HG02852 (cell line): ENCODE data around the gene NELFB.
"Not testable (repeated sequence)": the region's sequence is repeated elsewhere in the genome, so short reads cannot be mapped to it uniquely, and the experiment has no call there.

Source experiments
- ATAC-seq: cut with Tn5 transposase; IDR thresholded peaks from one replicate; pipeline ENCODE4 v1.9.1; 2021; ENCODE audit warnings: mild to moderate bottlenecking, moderate library complexity; ENCODE audit not compliant: unreplicated experiment

NELFB gene

DNA sequence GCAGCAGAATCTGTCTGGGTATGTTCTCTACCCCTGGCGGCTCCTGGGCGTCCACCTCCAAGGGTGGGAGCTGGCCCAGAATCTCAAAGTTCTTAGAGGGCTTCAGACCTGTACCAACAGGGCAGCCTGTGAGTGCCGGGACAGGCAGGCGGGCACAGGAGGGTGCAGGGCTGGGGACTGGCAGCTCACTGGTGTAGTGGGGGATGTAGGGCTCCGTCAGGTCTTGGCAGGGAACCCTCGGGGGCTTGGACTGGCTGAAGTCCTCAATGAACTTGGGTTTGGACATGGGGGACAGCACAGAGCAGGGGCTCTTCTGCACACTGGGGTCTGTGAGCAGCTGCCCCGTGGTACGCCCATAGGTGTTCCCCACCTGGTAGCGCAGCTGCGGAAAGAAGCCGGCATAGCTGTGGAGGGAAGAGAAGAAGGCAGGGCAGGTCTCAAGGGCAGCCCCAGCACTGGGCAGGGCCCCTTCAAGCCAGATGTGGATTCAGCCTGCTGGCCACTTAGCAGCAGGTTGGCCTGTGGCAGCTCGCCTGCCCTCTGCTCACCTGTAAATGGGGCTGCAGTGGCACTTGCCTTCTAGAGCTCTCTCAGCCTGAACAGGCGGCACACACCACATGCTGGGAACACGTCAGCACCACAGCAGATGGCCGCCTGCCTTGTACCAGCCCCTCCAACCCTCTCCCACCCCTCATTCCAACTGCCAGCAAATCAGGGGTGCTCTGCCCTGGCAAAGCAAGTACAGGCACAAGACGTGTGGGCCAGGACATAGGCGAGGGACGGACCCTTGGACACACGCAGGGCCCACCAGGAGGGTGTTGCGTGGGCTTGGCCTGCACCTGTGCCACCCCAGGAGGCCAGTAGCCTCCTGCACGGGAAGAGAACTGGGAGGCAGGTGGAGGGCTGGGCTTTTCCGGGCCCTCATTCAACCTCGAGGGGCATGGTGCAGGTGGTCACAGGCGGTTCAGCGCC, 9.4 kb upstream of the NELFB start:
- no peak for ATAC-seq

DNA sequence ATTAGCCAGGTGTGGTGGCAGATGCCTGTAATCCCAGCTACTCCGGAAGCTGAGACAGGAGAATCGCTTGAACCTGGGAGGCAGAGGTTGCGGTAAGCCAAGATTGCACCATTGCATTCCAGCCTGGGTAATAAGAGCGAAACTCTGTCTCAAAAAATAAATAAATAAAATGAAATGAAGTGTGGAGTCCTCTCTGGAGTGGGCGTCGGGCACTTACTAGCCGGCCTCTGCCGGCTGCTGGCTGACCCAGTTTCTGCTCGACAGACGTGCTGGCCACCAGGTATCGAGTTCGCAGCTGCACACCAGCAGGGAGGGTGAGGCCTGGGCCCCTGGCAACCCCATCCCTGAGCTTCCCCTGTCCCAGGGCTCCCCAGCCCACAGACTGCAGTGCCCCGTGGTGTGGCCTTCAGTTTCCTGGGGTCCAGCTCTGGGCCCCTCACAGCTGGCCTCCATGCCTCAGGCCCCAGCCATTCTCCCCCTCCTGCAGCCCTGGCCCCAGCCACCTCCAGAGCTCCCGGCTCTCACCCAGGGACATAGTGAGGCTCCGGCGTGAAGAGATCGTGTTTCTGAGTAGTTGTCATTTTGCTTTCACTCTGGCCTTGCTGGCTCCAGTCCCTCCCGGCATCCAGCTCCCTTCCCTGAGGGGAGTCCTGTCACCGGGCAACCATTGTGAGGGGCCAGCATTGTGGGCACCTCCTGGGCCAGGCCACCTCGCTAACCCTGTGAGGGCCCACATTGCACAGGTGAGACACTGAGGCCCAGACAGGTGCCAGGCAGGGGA, 7.8 kb upstream of the NELFB start:
- ATAC-seq, result no peak

DNA sequence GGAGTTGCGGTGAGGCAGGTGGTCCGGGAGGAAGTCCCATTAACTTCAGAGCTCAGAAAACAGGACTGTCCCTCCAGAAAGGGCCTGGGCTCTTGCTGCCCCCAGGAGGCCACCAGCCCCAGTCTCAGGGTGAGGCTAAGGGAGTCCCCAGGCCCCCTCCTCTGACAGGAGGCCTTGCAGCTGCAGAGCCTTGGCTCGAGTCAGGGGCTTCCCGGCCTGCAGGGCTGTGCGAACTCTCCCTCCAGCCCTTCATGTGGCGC, 7.3 kb upstream of the NELFB start:
- no peak for ATAC-seq

DNA sequence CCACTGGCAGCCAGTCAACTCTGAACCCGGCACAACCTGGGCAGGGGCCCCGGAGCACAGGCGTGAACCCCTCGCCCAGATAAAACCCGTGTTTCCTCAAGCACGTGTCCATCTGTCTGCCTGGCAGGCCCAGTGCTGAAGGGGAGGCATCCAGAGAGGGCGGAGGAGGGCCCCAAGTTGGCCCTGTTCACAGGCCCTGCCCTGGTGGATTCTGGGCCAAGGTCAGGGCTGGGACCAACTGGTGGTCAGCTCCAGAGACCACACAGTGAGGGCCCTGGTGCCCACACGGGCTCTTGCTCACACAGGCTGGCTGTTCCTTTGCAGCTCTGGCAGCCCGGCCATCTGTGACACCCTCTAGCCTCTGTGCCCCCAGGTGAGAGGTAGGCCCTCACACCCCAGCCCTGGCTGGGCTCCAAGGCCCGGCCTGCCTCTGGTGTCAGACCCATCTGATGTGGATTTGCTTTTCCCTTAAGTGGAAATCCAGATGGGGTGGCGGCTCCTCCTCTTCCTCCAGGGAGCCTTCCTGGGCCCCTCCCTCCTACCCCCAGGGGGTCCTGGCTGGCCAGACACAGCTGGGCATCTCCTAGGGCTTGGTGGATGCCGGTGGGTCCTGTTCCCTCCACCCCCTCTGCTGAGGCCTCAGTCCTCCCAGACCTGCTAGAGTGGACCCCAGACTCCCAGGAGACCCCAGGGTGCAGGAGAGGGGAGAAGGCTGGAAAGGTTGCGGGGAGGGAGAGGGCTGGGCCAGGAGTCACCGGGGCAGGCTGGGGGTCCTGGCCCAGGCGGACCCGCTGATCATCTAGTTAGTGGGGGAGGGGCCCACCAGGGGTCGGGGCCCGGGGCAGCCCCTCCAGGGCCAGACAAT, 4.6 kb upstream of the NELFB start:
- no peak for ATAC-seq

DNA sequence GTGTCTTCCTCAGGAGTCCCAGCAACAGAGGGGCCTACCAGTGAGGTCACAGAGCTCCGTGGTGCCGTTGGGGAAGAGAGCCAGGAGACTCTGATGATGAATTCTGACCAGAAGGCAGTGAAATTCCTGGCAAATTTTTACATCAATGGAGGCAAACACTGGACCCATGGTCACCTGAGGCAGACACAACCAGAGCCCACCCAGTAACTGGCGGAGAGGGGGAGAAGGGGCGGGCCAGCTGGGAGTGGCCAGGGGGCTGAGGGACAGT, 4.0 kb upstream of the NELFB start, which contains the start of gene STPG3:
STPG3 (plus strand) TSS at position 93 of the 268 bp plus-strand sequence; CDS start at position 94, 1 bp downstream.
- ATAC-seq, result no peak

DNA sequence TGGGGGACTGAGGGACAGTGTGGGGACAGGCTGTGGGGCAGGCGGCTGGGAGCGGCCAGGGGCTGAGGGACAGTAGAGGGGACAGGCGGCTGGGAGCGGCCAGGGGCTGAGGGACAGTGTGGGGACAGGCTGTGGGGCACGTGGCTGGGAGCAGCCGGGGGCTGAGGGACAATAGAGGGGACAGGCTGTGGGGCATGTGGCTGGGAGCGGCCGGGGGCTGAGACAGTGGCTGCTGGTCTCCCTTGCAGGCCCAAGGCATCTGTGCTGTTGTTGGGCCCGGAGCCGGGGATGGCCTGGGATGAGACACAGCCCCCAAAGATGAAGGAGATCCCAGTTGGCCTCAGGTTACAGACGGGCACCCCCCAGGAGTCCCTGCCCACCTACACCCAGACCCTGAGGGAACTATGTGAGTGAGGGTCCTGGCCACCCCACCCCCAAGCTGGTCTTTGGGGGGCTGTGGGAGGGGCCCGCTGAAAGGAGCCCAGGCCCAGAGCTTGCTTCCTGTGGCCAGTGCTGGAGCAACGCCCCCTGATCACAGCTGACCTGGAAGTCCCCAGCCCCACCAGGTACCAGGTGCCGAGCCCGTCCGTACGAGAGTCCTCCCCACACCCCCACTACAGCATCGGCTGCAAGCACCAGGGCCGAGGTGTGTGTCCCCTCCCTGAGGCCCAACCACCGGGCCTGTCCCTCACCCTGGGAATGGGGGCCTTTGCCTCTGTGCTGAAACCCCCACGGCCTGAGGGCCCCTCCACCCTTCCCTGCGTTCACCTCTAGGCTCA, 3.4 kb upstream of the NELFB start:
- no peak for ATAC-seq

DNA sequence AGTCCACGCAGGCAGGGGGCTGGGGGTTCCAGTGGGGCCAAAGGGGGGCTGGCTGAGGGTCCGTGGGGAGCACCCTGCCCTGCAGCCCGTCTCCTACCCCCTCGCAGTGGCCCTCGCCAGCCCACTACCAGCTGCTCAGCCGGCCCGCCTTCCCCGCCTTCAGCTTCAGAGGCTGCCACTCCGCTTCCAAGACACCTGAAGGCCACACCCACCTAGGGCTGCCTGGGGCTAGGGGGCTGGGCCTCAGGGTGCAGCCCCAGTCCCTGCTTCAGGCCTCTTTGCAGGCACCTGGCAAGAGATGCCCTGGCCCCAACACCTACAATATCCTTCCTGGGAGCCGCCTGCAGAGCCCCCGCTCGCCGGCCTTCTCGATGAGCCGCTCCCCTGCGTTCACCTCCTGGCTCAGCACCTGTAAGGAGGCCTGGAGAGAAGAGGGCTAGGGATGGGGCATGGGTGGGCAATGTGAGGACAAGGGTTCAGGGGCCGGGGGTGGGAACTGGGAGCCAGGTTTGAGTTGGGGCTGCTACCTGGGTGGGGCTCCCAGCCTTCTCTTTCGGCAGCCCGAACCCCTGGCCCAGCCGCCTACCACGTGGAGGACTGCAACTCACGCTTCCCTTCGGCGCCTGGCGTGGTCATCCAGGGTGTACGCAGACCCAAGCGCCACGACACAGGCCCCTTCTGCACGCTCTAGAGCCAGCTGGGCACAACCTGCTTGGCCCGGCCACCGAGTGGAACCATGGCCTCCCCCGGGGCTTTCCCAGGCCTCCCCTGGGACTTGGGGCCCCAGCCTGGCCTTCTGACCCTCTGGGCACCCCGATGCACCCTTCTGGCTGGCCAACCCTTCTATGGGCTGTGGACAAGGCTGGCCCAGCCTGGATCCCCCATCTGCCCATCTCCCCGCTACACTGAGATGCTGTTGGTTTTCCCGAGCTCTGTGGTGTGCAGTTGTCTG, 2.3 kb upstream of the NELFB start:
- no peak for ATAC-seq

DNA sequence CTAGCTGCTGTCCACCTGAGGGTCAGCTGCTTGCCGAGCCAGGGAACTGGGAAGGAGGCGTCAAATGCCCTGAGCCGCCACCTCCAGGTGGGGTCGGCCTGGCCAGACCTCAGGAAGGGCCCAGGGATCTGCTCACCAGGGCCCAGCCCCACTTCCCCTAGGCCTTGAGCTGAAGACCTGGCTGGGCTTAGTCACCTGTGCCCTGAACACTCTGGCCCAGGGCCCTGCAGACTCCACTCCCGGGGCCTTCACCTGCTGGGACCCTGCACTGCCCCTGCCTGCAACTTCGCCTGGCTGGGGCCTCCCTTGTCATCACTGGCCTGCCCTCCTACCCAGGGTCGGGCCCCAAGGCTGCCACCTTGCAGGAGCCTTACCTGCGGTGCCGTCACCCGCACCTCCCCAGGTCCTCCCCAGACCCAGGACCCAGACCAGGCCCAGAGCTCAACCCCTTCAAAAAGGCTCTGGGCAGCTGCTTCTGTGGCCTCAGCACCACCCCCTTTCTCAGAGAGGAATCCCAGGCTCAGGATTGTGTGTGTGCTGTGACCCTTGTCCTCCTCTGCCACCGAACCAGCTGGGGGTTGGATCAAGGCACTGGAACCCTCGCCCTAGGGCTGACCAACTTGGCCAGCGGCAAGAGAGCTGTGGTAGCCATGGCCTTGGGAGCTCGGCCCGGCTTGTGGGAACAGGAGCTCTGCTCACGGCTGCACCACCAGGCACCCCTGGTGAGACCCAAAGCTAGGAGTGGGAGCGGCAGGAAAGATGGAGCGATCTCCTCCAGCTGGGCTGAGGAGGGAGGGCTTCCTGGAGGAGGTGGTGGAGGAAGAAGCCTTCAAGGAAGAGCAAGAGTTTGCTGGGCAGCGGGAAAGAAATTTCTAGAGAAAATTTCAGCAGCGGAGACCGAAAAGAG, 1.2 kb upstream of the NELFB start:
- no peak for ATAC-seq

DNA sequence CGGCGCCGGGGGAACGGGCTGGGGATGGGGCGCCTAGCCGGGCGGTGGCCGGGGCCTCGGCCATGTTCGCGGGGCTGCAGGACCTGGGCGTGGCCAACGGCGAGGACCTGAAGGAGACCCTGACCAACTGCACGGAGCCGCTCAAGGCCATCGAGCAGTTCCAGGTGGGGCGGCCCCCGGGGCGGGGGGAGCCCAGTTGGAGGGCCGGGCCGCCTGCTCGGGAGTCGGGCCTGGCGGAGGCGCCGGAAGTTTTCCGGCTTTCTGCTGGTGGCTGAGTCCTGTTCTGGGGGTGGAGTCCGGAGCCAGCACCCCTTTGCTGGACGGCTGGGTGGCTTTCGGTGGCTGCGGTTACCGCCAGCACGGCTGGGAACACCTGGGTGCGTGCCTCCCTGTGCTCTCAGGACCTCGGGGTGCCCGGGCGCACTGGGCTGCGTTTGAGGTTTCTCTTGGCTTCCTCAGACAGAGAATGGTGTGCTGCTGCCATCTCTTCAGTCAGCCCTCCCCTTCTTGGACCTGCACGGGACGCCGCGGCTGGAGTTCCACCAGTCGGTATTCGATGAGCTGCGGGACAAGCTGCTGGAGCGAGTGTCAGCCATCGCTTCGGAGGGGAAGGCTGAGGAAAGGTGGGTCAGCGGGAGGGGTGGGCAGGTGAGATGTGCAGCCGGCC, 454 bp downstream of the NELFB start:
- peak; percentile 29 for ATAC-seq

DNA sequence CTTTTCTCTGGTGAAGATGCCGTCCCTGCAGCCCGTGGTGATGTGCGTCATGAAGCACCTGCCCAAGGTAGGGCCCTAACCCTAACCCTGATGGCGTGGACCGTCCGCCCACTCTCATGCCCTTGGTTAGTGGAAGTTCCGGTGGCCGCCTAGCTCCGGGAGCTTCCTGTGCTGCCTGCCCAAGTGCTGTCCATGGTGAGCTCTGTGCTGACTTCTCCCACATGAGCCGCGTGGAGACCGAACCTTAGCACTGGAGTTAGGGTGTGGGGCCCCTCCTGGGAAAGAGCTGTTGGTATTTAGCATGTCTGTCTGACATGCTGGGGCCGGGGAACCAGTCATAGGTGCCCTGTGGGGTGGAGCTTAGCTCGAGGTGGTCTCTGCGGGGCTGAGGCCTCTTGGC, 1.2 kb downstream of the NELFB start:
- no peak for ATAC-seq

DNA sequence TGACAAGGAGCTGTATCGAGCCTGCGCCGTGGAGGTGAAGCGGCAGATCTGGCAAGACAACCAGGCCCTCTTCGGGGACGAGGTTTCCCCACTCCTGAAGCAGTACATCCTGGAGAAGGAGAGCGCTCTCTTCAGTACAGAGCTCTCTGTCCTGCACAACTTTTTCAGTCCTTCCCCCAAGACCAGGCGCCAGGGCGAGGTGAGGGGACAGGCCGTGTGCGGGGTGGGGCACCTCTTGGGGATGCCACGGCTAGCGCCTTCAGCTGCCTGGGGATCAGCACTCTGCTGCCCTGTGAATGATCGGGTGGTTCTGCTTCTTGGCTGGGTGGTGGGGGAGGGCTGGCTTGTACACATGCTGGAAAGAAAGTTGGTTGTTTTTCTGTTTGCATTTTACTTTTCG, 1.7 kb downstream of the NELFB start:
- no peak for ATAC-seq

DNA sequence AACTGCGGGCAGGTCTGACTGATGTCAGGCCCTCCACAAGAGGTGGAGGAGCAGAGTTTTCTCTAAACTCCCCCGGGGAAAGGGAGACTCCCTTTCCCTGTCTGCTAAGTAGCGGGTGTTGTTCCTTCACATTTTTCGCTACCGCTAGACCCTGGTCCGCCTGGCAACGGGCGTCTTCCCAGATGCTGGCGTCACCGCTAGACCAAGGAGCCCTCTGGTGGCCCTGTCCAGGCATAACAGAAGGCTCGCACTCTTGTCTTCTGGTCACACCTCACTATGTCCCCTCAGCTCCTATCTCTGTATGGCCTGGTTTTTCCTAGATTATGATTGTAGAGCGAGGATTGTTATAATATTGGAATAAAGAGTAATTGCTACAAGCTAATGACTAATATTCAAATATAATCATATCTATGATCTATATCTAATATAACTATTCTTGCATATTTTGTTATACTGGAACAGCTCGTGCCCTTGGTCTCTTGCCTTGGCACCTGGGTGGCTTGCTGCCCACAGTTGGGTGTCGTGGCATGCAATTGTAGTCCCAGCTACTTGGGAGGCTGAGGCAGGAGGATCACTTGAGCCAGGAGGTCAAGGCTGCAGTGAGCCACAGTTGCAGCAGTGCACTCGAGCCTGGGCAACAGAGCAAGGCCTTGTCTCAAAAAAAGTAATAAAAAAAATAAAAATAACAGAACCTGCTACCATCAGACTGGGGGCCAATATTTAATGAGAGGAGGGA, 7.2 kb downstream of the NELFB start:
- not testable (repeated sequence) for ATAC-seq

DNA sequence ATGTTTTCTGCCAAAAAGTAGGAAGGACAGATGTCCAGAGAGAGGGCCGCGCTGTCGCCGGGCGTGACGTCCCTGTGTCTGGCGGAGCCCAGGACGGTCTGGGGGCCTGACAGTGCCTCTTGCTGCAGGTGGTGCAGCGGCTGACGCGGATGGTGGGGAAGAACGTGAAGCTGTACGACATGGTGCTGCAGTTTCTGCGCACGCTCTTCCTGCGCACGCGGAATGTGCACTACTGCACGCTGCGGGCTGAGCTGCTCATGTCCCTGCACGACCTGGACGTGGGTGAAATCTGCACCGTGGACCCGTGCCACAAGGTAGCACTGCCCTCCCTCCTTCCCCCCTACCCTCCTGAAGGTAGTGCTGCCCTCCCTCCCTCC, 7.8 kb downstream of the NELFB start:
- ATAC-seq, result no peak

DNA sequence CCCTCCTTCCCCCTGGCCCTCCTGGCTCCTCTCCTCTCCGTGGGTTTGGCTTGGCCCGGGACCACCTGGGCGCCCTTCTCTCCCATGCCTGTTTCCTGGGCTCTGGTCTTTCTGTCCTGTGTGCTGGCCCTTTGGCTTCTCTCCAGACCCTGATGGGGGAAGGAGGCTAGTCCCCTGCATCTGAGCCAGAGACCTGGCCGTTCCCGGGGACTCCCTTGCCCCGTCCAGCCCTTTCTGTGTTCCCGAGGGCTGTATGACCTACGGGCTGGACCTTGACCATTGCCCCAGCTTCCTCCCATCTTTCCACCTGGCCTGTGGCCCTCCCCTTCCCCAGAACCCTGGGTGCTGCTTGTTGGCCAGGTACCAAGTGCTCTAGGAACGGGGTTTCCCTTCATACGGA, 8.4 kb downstream of the NELFB start:
- no peak for ATAC-seq

DNA sequence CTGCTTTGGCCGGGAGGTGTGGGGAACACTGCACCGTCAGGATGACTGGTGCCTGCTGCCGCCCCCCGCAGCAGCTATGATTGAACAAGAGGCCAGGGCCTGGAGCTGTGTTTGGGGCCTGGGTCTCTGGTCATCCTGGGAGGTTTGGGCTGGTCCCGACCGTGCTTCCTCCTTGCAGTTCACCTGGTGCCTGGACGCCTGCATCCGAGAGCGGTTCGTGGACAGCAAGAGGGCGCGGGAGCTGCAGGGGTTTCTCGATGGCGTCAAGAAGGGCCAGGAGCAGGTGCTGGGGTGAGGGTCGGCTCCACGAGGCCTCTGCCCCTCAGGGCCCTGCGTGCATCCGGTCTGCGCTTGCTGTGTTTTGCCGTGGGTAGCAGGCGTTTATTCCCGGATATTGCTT, 8.9 kb downstream of the NELFB start:
- ATAC-seq, result no peak

DNA sequence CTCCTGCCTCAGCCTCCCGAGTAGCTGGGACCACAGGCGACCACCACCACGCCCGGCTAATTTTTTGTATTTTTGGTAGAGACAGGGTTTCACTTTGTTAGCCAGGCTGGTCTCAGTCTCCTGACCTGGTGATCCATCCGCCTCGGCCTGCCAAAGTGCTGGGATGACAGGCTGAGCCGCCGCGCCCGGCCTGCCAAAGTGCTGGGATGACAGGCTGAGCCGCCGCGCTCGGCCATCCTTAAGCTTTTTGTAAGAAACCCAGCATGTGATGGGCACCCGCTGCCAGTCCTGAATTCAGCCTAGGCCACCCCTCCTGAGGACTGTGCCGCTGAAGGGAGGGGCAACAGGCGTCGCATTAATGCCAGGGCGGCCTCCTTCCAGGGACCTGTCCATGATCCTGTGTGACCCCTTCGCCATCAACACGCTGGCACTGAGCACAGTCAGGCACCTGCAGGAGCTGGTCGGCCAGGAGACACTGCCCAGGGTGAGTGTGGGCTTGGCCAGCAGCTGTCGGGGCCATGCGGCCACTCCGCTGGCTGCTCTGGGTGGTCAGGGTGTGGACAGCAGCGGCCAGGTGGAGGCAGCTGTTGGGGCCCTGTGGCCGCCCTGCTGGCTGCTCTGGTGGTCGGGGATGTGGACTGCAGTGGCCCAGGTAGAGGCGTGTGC, 10.5 kb downstream of the NELFB start:
- ATAC-seq, result no peak

DNA sequence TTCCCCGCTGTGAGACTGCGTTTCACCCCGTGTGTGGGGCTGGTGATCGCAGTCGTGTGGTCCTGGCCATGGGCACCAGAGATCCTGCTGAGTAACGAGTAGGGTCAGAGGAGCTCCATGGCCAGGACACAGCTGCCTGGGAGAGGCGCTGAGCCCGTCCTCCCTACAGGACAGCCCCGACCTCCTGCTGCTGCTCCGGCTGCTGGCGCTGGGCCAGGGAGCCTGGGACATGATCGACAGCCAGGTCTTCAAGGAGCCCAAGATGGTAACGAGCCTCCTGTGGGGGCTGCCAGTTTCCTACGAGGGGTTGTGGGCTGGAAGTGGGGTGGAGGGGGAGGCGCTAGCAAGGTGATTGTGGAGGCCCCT, 11.0 kb downstream of the NELFB start:
- no peak for ATAC-seq
